Retinal pigment epithelial cell (primary cell): Measurements from ENCODE around the gene ABCB9.

Experiments used
- DNase-seq: peaks from one replicate; pipeline ENCODE4 v3.0.0-alpha.2; 2010; ENCODE audit warnings: low read depth
- H3K4me3 ChIP-seq: 2 replicates; pipeline ENCODE4 v1.5.1; 2011; ENCODE audit warnings: mild to moderate bottlenecking, low read length, control low read depth, moderate library complexity
- TF ChIP-seq, protein P1 (sequence below): conservative IDR thresholded peaks from 2 replicates; pipeline ENCODE4 v1.5.1; 2011; ENCODE audit warnings: low read depth, low read length, control low read depth, inconsistent platforms

Gene ABCB9

DNA sequence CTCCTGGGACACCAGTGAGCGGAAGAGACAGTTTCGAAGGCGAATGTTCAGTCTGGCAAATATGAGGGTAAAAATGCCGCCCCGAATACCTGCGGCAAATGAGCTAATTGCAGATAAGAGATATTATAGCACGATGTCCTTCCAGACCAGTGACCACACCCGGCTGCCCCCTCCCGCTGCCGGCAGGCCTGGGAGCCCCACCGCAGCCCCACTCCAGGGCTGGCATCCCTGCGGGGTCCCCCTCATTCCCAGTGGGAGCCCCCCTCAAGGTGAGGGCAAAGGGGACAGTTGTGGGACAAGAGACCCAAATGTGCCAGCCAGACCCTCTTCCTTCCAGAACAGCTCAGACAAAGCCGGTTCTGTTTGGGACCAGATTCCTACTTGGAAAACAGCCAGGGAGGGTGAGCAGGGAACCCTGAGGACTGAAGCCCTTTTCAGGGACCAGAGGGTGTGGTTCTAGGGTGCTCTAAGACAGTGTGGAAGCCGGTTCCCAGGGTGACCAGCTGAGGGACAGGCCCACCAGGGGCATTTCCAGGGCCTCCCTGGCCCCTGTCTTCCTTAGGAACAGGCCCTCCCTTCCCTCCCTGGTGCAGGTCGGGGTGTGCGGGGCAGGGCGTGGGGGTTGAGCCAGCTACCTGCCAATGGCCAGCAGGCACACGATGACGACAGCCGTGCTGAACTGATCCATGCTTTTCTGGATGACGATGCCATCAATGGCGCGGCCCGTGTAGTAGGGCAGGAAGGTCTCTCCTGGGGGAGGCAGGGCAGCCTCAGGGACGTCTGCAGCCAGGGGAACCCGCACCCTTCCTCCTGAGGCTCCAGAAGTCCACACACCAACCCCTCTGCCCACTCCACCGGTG lies 16.2 kb downstream of the ABCB9 start:
- TF ChIP-seq, protein P1, sequence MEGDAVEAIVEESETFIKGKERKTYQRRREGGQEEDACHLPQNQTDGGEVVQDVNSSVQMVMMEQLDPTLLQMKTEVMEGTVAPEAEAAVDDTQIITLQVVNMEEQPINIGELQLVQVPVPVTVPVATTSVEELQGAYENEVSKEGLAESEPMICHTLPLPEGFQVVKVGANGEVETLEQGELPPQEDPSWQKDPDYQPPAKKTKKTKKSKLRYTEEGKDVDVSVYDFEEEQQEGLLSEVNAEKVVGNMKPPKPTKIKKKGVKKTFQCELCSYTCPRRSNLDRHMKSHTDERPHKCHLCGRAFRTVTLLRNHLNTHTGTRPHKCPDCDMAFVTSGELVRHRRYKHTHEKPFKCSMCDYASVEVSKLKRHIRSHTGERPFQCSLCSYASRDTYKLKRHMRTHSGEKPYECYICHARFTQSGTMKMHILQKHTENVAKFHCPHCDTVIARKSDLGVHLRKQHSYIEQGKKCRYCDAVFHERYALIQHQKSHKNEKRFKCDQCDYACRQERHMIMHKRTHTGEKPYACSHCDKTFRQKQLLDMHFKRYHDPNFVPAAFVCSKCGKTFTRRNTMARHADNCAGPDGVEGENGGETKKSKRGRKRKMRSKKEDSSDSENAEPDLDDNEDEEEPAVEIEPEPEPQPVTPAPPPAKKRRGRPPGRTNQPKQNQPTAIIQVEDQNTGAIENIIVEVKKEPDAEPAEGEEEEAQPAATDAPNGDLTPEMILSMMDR: no peak
- no peak for DNase-seq
- no peak overlapping the region for H3K4me3 ChIP-seq

DNA sequence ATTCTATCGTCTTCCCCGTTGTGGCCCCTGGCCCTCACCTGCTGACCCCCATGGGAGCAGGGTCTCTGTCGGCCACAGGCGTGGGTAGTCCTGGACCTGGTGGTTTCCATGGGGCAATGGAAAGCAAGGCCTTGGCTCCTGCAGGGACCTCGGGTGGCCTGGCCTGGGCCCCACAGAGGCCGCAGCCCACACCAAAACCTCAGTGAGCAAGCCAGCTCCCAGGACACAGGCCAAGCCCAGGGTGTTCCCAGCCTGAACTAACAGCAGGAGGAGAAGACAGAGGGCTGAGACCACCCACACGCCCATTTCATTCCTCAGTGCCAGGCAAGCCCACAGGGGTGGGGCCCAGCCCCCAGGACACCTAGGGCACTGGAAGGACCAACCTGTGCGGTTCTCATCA lies 16.9 kb downstream of the ABCB9 start:
- no peak for DNase-seq
- H3K4me3 ChIP-seq: no peak overlapping the region
- TF ChIP-seq, protein P1: no peak

DNA sequence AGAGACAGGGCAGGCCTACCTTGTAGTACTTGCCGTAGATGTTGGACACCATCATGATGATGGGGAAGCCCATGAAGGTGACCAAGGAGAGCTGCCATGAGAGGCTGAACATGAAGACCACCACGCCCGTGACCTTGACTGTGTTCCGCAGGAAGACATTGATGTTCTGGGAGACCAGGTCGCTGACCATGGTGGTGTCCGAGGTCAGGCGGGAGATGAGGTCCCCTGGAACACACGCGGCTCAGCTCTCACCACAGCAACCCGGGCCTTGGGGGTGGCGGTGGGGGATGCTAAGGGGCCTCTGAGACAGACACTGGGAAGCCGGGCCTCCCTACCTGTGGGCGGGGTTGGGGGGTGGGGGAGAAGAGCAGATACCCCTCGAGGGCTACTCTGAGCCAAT lies 17.7 kb downstream of the ABCB9 start:
- TF ChIP-seq, protein P1: no peak
- no peak for DNase-seq

DNA sequence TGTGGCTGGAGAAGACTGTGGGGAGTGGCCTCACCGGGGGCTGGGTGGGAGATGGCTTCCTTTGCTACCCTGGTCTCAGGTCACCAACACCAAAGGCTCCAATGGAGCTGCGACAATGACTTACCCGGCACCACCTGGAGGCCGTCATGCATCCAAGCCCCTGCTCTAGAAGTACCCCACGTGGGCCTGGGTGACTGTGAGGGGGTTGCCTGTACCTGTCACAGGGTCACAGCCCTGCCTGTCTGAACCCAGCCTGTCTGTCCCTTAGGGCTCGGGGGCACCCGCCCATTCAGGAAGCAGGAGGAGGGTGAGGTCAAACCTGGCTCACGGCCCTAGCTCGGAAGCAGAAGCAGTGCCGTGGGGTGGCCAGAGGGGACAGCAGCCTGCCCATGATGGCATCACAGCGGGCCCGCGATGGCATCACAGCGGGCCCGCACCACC lies 18.9 kb downstream of the ABCB9 start:
- H3K4me3 ChIP-seq: no peak overlapping the region
- TF ChIP-seq, protein P1: no peak
- DNase-seq: no peak

More for the DNA sequence above, 17.7 kb downstream of the ABCB9 start:
- no peak overlapping the region for H3K4me3 ChIP-seq

DNA sequence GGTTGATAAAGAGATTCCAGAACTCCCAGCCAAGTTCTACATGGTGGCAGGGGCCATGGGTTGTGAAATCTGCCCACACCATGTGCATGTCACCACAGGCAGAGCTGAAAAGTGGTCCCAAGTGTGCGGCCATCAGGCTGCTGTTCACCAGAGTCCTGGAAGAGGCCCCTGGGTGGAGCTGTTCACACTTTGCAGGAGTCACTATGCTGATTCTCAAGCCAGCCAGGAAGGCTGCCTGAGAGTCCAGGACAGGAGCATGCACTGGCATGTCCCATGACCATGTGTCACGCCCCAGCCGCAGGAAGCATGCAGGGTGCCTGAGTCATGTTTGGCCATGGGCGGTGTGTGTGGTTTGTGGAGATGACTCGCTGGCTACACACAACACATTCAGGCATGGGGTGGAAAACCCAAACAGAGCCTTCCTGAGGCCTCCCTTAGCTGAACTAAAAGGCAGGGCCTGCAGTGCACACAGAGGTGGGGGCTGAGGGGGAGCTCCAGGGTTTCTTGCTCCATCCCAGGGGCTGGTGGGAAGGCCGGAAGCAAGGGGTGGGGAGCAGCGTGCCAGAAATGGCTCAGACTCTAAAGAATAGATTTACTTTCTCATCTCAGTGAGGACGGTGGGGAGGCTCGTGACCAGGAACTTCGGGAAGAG lies 19.4 kb downstream of the ABCB9 start:
- H3K4me3 ChIP-seq: no peak overlapping the region
- peak; percentile 98 for DNase-seq
- TF ChIP-seq, protein P1: peak; percentile 59

DNA sequence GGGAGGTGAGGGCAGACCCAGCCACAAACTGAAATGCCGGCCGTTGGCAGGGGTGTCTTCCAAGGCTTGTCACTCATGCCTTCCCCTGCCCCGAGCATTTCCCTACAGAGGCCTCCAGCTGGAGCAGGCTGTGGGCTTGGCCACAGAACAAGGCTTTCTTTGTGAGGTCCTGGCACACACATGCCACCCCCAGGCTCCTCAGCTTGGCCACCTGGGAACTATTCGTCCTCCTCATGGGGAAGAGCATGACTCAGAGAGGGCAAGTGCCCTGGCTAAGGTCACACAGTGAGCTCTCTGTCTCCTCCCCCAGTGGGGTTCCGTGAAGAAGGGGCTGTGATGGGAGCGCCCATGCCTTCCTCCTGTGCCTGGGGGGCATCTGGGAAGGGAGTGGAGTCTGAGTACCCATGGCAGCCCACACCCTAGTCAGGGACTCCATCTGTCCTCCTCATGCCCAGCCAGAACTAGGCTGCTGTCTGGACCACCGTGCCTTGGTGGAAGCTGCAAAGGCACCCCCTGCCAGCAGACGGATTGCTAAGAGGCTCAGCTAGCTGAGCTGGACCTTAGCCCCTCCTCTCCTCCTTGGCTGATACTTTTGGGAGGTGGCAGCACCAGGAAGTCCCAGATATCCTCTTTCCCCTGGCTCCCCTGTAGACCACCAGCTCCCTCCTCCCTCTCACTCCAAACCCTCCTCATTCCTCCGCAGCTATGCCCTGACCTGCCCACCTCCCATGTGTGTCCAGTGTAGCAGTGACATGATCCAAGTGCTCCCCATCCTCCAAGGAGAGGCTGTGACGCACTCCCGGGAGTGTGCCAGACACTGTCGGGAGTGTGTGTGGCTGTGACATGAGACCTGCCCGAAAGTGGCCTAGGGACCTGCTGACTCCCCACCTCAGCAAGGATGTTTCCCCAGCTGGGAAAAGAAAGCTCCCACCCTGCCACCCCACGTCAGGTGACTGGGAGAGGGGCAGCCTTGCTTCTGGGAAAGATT lies 21.4 kb downstream of the ABCB9 start:
- TF ChIP-seq, protein P1: no peak
- no peak overlapping the region for H3K4me3 ChIP-seq
- peak; percentile 66 for DNase-seq
